Body of pancreas (tissue), 4 donors: ENCODE measurements around the gene DYNLRB1. TPM values are rescaled to one million over a fixed set of nuclear protein-coding genes. Genes with fewer than 3 reads are reported as not detected.

Source experiments
- ATAC-seq: fragments of 150-250 bp; one replicate; pipeline ENCODE4 v1.9.1; 2016
- DNase-seq, 4 donors: peaks; one replicate each; pipeline ENCODE4 v3.0.0-alpha.2; 2019
- H3K27ac ChIP-seq, 4 donors: fragments of 200-600 bp; sonication (generic); 1 replicate in 3 of 4; 2 replicates in 1 of 4; pipeline versions ENCODE4 v1.5.1 to v1.6.1; 2016 to 2019; ENCODE audit warnings: mild to moderate bottlenecking in 1 of 4, mixed read lengths in 1 of 4, moderate library complexity in 1 of 4
- H3K27me3 ChIP-seq, 2 donors: fragments of 200-600 bp; sonication (generic); one replicate each; pipeline ENCODE4 v1.6.0; 2016; ENCODE audit warnings: mild to moderate bottlenecking in 1 of 2
- H3K36me3 ChIP-seq, 2 donors: fragments of 200-600 bp; sonication (generic); replicated peaks in 1 of 2; 2 replicates each; pipeline ENCODE4 v1.5.1; 2016; ENCODE audit warnings: low read depth in 2 of 2; ENCODE audit not compliant: insufficient read depth in 1 of 2
- H3K4me1 ChIP-seq: fragments of 200-600 bp; sonication (generic); one replicate; pipeline ENCODE4 v1.6.0; 2016
- H3K4me3 ChIP-seq, 2 donors: fragments of 200-600 bp; sonication (generic); 1 replicate in 1 of 2; 2 replicates in 1 of 2; pipeline ENCODE4 v1.5.1; 2016 to 2019
- H3K9me3 ChIP-seq, 3 donors: fragments of 200-600 bp; sonication (generic); 1 replicate in 2 of 3; 2 replicates in 1 of 3; pipeline ENCODE4 v1.5.1; 2016
- CTCF ChIP-seq, 7 experiments: fragments of 450-650 bp in 4 of 7; fragments of 200-600 bp in 3 of 7; sonication (generic) in 3 of 7; IDR thresholded peaks; one replicate each; pipeline ENCODE4 v1.5.1; 2016 to 2019; ENCODE audit warnings: antibody characterized with exemption in 7 of 7
- POLR2A ChIP-seq, 3 donors: fragments of 450-650 bp; IDR thresholded peaks; one replicate each; pipeline ENCODE4 v1.6.1; 2016; ENCODE audit warnings: antibody characterized with exemption in 3 of 3, mild to moderate bottlenecking in 2 of 3
- WGBS, 2 donors: methylation state at CpG; one replicate each; pipeline ENCODE4 v1.1.5; 2017; 5-methylcytosine and 5-hydroxymethylcytosine counted together
- intact Hi-C: fragments of 100-400 bp; cut with DNase I; formaldehyde crosslinking; loops from one replicate; pipeline ENCODE4 v1.15.1; 2023
- total RNA-seq, 2 donors: library from RNA; depleted of rRNA; stranded (reverse); fragments of >200 nt; gene quantifications; one replicate each; pipeline ENCODE4 v1.1.0, GENCODE V29; 2016

Gene DYNLRB1
- total RNA-seq, 2 donors from 2014 or later, result 58.9 to 64.3 TPM

GRCh38 chr20:34522969-34523871 lies 7.0 kb downstream of the DYNLRB1 start:
- DNase-seq, result peak; percentile 40 to 54 (median 48)
- Histone ChIP-seq H3K27me3 (no peaks in the 10 kb centered on the region), H3K9me3 (no peaks in the 10 kb centered on the region), H3K27ac (peak overlapping the region in 2 of 4 donors; percentile 4 to 8), H3K4me3 (no peak overlapping the region), H3K36me3 (peaks cover 0 to 4% of the 10 kb centered on the region in 2 donors), H3K4me1 (peaks cover 40% of the 10 kb centered on the region)
- TF ChIP-seq CTCF (IDR thresholded peaks at IDR 0.05) (peak in 6 of 7 experiments; percentile 7 to 56 (median 44)), POLR2A (IDR thresholded peaks at IDR 0.05) (no peak)
- ATAC-seq, result no peak
- 42 to 49% methylated on average over 16 to 17 of the region's 17 CpGs for WGBS, 2 donors
- intact Hi-C loops, result no loop called here

- H3K36me3 ChIP-seq, result peaks cover 0 to 4% of the 10 kb centered on the region in 2 donors
- DNase-seq (no peak), ATAC-seq (no peak)
- H3K4me1 ChIP-seq, result peaks cover 50% of the 10 kb centered on the region
- TF ChIP-seq POLR2A (IDR thresholded peaks at IDR 0.05) (no peak), CTCF (IDR thresholded peaks at IDR 0.05) (no peak)
- H3K27me3 ChIP-seq, result no peaks in the 10 kb centered on the region
- 88 to 93% methylated on average over 11 of the region's 11 CpGs for WGBS, 2 donors
- H3K4me3 ChIP-seq, result no peak overlapping the region
- no peaks in the 10 kb centered on the region for H3K9me3 ChIP-seq
- intact Hi-C loops, result no loop called here
- H3K27ac ChIP-seq, result peak overlapping the region in 3 of 4 donors; percentile 63 to 79 (median 71)
Observed at GRCh38 chr20:34524426-34524825, 8.2 kb downstream of the DYNLRB1 start.

- WGBS, 2 donors, result 79 to 89% methylated on average over 7 of the region's 7 CpGs
- Histone ChIP-seq H3K4me3 (no peak overlapping the region), H3K9me3 (no peaks in the 10 kb centered on the region), H3K36me3 (peaks cover 0 to 7% of the 10 kb centered on the region in 2 donors), H3K27ac (peak overlapping the region; percentile 53 to 79 (median 67)), H3K4me1 (peaks cover 50% of the 10 kb centered on the region), H3K27me3 (no peaks in the 10 kb centered on the region)
- ATAC-seq (no peak), DNase-seq (no peak)
- TF ChIP-seq POLR2A (IDR thresholded peaks at IDR 0.05) (no peak), CTCF (IDR thresholded peaks at IDR 0.05) (no peak)
- intact Hi-C loops, result no loop called here
Observed at GRCh38 chr20:34525342-34525708, 9.1 kb downstream of the DYNLRB1 start.

GRCh38 chr20:34525709-34526416 lies 9.6 kb downstream of the DYNLRB1 start:
- H3K9me3 ChIP-seq, result no peaks in the 10 kb centered on the region
- peak overlapping the region; percentile 53 to 79 (median 67) for H3K27ac ChIP-seq
- peaks cover 0 to 7% of the 10 kb centered on the region in 2 donors for H3K36me3 ChIP-seq
- no peak overlapping the region for H3K4me3 ChIP-seq
- DNase-seq, result peak; percentile 73 to 90 (median 84)
- intact Hi-C loops, result no loop called here
- ATAC-seq, result peak; percentile 91
- WGBS, 2 donors, result 34 to 45% methylated on average over 13 to 14 of the region's 14 CpGs
- TF ChIP-seq POLR2A (IDR thresholded peaks at IDR 0.05) (peak in 2 of 3 donors; percentile 44 to 53), CTCF (IDR thresholded peaks at IDR 0.05) (no peak)
- H3K27me3 ChIP-seq, result no peaks in the 10 kb centered on the region
- peaks cover 50% of the 10 kb centered on the region for H3K4me1 ChIP-seq
